HG03520 (cell line): ENCODE measurements around the gene ATP5ME.
"Not testable (repeated sequence)": the region's sequence is repeated elsewhere in the genome, so short reads cannot be mapped to it uniquely, and the experiment has no call there.

Experiments
- ATAC-seq: cut with Tn5 transposase; IDR thresholded peaks from one replicate; pipeline ENCODE4 v1.9.1; 2021; ENCODE audit warnings: mild to moderate bottlenecking, moderate library complexity; ENCODE audit not compliant: unreplicated experiment

Gene ATP5ME

GRCh38 chr4:657338-657833 is 16.7 kb downstream of the ATP5ME start:
- ATAC-seq = no peak

- no peak for ATAC-seq
Measured at GRCh38 chr4:656436-657337, 17.4 kb downstream of the ATP5ME start.

- ATAC-seq = no peak
Measured at GRCh38 chr4:655464-656151, 18.5 kb downstream of the ATP5ME start.

- ATAC-seq = no peak
Measured at GRCh38 chr4:654871-655463, 19.1 kb downstream of the ATP5ME start.

- no peak for ATAC-seq
Measured at GRCh38 chr4:654503-654845, 19.6 kb downstream of the ATP5ME start.

- no peak for ATAC-seq
Measured at GRCh38 chr4:653831-654502, 20.1 kb downstream of the ATP5ME start.

GRCh38 chr4:653080-653821 is 20.8 kb downstream of the ATP5ME start:
- no peak for ATAC-seq

GRCh38 chr4:651884-652642 is 22.0 kb downstream of the ATP5ME start:
- ATAC-seq = no peak

GRCh38 chr4:650951-651883 is 22.9 kb downstream of the ATP5ME start:
- ATAC-seq = no peak

- no peak for ATAC-seq
Measured at GRCh38 chr4:650461-650860, 23.6 kb downstream of the ATP5ME start.

- no peak for ATAC-seq
Measured at GRCh38 chr4:649751-650310, 24.2 kb downstream of the ATP5ME start.

GRCh38 chr4:649293-649625 is 24.8 kb downstream of the ATP5ME start:
- ATAC-seq = no peak

- ATAC-seq = no peak
Measured at GRCh38 chr4:648579-649292, 25.3 kb downstream of the ATP5ME start.

GRCh38 chr4:647481-647880 is 26.6 kb downstream of the ATP5ME start:
- no peak for ATAC-seq

- ATAC-seq = no peak
Measured at GRCh38 chr4:646460-646859, 27.6 kb downstream of the ATP5ME start.

- ATAC-seq = not testable (repeated sequence)
Measured at GRCh38 chr4:642366-642765, 31.7 kb downstream of the ATP5ME start.

- no peak for ATAC-seq
Measured at GRCh38 chr4:637536-638280, 36.4 kb downstream of the ATP5ME start.
